H1 (cell line): ENCODE data around the gene SMURF2. TPM values are rescaled to one million over a fixed set of nuclear protein-coding genes. Genes with fewer than 3 reads are reported as not detected.

ENCODE experiments used
- CTCF ChIA-PET: fragments of 300-600 bp; sonication (Branson Sonifier 250); formaldehyde crosslinking; loops from one replicate; lab custom pipeline; 2021; ENCODE audit not compliant: partially characterized antibody; lab: Charles Lee
- POLR2A ChIA-PET: fragments of 300-600 bp; sonication (Branson Sonifier 250); formaldehyde crosslinking; loops from one replicate; lab custom pipeline; 2021; ENCODE audit warnings: inconsistent platforms; ENCODE audit not compliant: partially characterized antibody; lab: Charles Lee
- DNase-seq, 2 experiments: peaks; one replicate each; pipeline versions ENCODE4 v3.0.0 to v3.0.0-alpha.2; 2010 to 2022; ENCODE audit warnings: low spot score in 2 of 2, low read depth in 1 of 2, mixed read lengths in 1 of 2
- FAIRE-seq: peaks from 2 replicates; lab custom pipeline; 2011; peaks lifted over from hg19 to GRCh38; lab: Jason Lieb, UNC
- H2AFZ ChIP-seq: 2 replicates; pipeline ENCODE4 v1.8.1; 2012; ENCODE audit warnings: low read length, inconsistent platforms
- H2AK5ac ChIP-seq: 2 replicates; pipeline ENCODE4 v1.6.1; 2013; ENCODE audit warnings: low read depth, low read length
- H2BK120ac ChIP-seq: replicated peaks from 2 replicates; pipeline ENCODE3; 2013; ENCODE audit warnings: low read depth, low read length, inconsistent platforms
- H2BK12ac ChIP-seq: 2 replicates; pipeline ENCODE4 v1.6.1; 2013; ENCODE audit warnings: low read depth, low read length
- H2BK15ac ChIP-seq: 2 replicates; pipeline ENCODE4 v1.6.1; 2013; ENCODE audit warnings: low read length
- H2BK20ac ChIP-seq: 2 replicates; pipeline ENCODE4 v1.6.1; 2013; ENCODE audit warnings: low read length
- H2BK5ac ChIP-seq: 2 replicates; pipeline ENCODE4 v1.6.1; 2013; ENCODE audit warnings: low read depth, low read length
- H3K14ac ChIP-seq: 2 replicates; pipeline ENCODE4 v1.6.1; 2013; ENCODE audit warnings: inconsistent platforms; ENCODE audit not compliant: insufficient read length
- H3K18ac ChIP-seq: 2 replicates; pipeline ENCODE4 v1.6.1; 2013; ENCODE audit warnings: low read length; ENCODE audit errors: extremely low read depth
- H3K23ac ChIP-seq: 2 replicates; pipeline ENCODE4 v1.6.1; 2013; ENCODE audit warnings: inconsistent platforms; ENCODE audit not compliant: insufficient read length
- H3K23me2 ChIP-seq: 2 replicates; pipeline ENCODE4 v1.6.1; 2013; ENCODE audit warnings: low read depth, low read length
- H3K27ac ChIP-seq: 2 replicates; pipeline ENCODE4 v1.6.1; 2011; ENCODE audit warnings: low read depth, low read length, inconsistent platforms
- H3K27me3 ChIP-seq, 4 experiments: replicated peaks in 1 of 4; 1 replicate in 1 of 4; 2 replicates in 3 of 4; pipeline versions ENCODE4 v1.6.1 to v1.8.1; 2011 to 2013; ENCODE audit warnings: low read length in 3 of 4, mild to moderate bottlenecking in 3 of 4, inconsistent platforms in 2 of 4, mixed read lengths in 2 of 4, moderate library complexity in 1 of 4; ENCODE audit not compliant: control insufficient read depth in 3 of 4, insufficient read depth in 3 of 4; ENCODE audit errors: extremely low read depth in 1 of 4
- H3K36me3 ChIP-seq, 4 experiments: 2 replicates each; pipeline versions ENCODE4 v1.6.1 to v1.8.1; 2011 to 2013; ENCODE audit warnings: mild to moderate bottlenecking in 4 of 4, low read length in 3 of 4, moderate library complexity in 2 of 4, control low read depth in 1 of 4, inconsistent platforms in 1 of 4; ENCODE audit not compliant: insufficient read depth in 4 of 4, control insufficient read depth in 2 of 4
- H3K4ac ChIP-seq: replicated peaks from 2 replicates; pipeline ENCODE3; 2013; ENCODE audit warnings: low read length, low read depth, mixed read lengths, inconsistent platforms; ENCODE audit not compliant: insufficient read length
- H3K4me1 ChIP-seq, 4 experiments: replicated peaks in 1 of 4; 1 replicate in 1 of 4; 2 replicates in 3 of 4; pipeline versions ENCODE4 v1.6.1 to v1.8.1; 2011 to 2013; ENCODE audit warnings: low read length in 3 of 4, inconsistent platforms in 2 of 4, mixed read lengths in 1 of 4; ENCODE audit not compliant: insufficient read depth in 4 of 4, control insufficient read depth in 3 of 4
- H3K4me2 ChIP-seq, 2 experiments: 2 replicates each; pipeline versions ENCODE4 v1.6.1 to v1.8.1; 2011 to 2013; ENCODE audit warnings: low read depth in 2 of 2, low read length in 2 of 2, control low read depth in 1 of 2, inconsistent platforms in 1 of 2, mild to moderate bottlenecking in 1 of 2; ENCODE audit not compliant: insufficient read depth in 1 of 2
- H3K4me3 ChIP-seq, 4 experiments: fragments of 200-600, 300-600 bp in 1 of 4; sonication (generic), shearing (Covaris generic), sonication (Bioruptor Twin) in 1 of 4; 2 replicates each; pipeline versions ENCODE4 v1.5.1 to v1.8.1; 2011 to 2016; ENCODE audit warnings: low read length in 4 of 4, low read depth in 3 of 4, control low read depth in 2 of 4, inconsistent platforms in 2 of 4, mild to moderate bottlenecking in 2 of 4, mixed read lengths in 1 of 4, moderate library complexity in 1 of 4; ENCODE audit not compliant: insufficient read depth in 2 of 4; ENCODE audit errors: extremely low read depth in 1 of 4
- H3K56ac ChIP-seq: replicated peaks from 2 replicates; pipeline ENCODE3; 2013; ENCODE audit warnings: low read depth, mild to moderate bottlenecking, mixed read lengths, low read length, inconsistent platforms; ENCODE audit not compliant: insufficient read length
- H3K79me1 ChIP-seq: 2 replicates; pipeline ENCODE4 v1.6.1; 2013; ENCODE audit warnings: low read depth, low read length, control low read depth
- H3K79me2 ChIP-seq, 2 experiments: 2 replicates each; pipeline versions ENCODE4 v1.6.1 to v1.8.1; 2012 to 2013; ENCODE audit warnings: low read length in 2 of 2, mild to moderate bottlenecking in 2 of 2, inconsistent platforms in 1 of 2; ENCODE audit not compliant: insufficient read depth in 2 of 2, control insufficient read depth in 1 of 2
- H3K9ac ChIP-seq, 4 experiments: replicated peaks in 1 of 4; 1 replicate in 1 of 4; 2 replicates in 3 of 4; pipeline versions ENCODE4 v1.6.1 to v1.8.1; 2011 to 2013; ENCODE audit warnings: low read depth in 3 of 4, low read length in 3 of 4, control low read depth in 2 of 4, mild to moderate bottlenecking in 2 of 4, moderate library complexity in 2 of 4, inconsistent platforms in 1 of 4; ENCODE audit errors: extremely low read depth in 1 of 4
- H3K9me3 ChIP-seq, 2 experiments: 2 replicates each; pipeline versions ENCODE4 v1.6.1 to v1.8.1; 2012 to 2013; ENCODE audit warnings: mild to moderate bottlenecking in 2 of 2, moderate library complexity in 2 of 2, control low read depth in 1 of 2, inconsistent platforms in 1 of 2, low read depth in 1 of 2, low read length in 1 of 2, mixed read lengths in 1 of 2; ENCODE audit not compliant: insufficient read depth in 2 of 2
- H4K20me1 ChIP-seq, 2 experiments: replicated peaks in 1 of 2; 2 replicates each; pipeline versions ENCODE3 to v1.8.1; 2011 to 2013; ENCODE audit warnings: inconsistent platforms in 2 of 2, low read length in 2 of 2, mild to moderate bottlenecking in 1 of 2; ENCODE audit not compliant: insufficient read depth in 2 of 2, control insufficient read depth in 1 of 2
- H4K5ac ChIP-seq: 2 replicates; pipeline ENCODE4 v1.6.1; 2013; ENCODE audit warnings: low read length, low read depth, mixed read lengths, inconsistent platforms; ENCODE audit not compliant: insufficient read length
- H4K8ac ChIP-seq: 2 replicates; pipeline ENCODE4 v1.8.0; 2013; ENCODE audit warnings: mild to moderate bottlenecking, moderate library complexity, low read length, inconsistent platforms; ENCODE audit not compliant: insufficient read depth; ENCODE audit errors: extremely low read depth
- H4K91ac ChIP-seq: replicated peaks from 2 replicates; pipeline ENCODE3; 2013; ENCODE audit warnings: low read length, mixed read lengths, inconsistent platforms; ENCODE audit not compliant: insufficient read length
- ASH2L ChIP-seq: fragments of 200-600, 300-600 bp; sonication (generic); IDR thresholded peaks from one replicate; pipeline ENCODE4 v1.7.1; 2017; ENCODE audit warnings: low read length
- CHD1 ChIP-seq: IDR thresholded peaks from 2 replicates; pipeline ENCODE4 v1.6.1; 2012; ENCODE audit warnings: low read depth, low read length, improper control_type of control experiment
- GTF2F1 ChIP-seq: IDR thresholded peaks from 2 replicates; pipeline ENCODE4 v1.6.1; 2012; ENCODE audit warnings: low read depth, low read length, improper control_type of control experiment, borderline replicate concordance
- POU5F1 ChIP-seq: IDR thresholded peaks from 2 replicates; pipeline ENCODE4 v1.6.1; 2011; ENCODE audit warnings: low read depth, mild to moderate bottlenecking, low read length, moderate library complexity
- WGBS, 2 experiments: shearing (Covaris generic) in 1 of 2; methylation state at CpG; one replicate each; pipeline versions ENCODE4 v1.1.6 to v1.1.7; 2013 to 2015; ENCODE audit warnings: low lambda C conversion rate in 2 of 2, mixed read lengths in 2 of 2, inconsistent platforms in 1 of 2, low coverage in 1 of 2, missing lambda C conversion rate in 1 of 2; ENCODE audit not compliant: insufficient replicate concordance in 2 of 2, insufficient coverage in 1 of 2, insufficient read length in 1 of 2; ENCODE audit errors: extremely low coverage in 1 of 2, missing lambda C conversion rate in 1 of 2; 5-methylcytosine and 5-hydroxymethylcytosine counted together
- polyA plus RNA-seq, 7 experiments: library from polyadenylated mRNA; depleted of rRNA in 3 of 7; stranded (reverse) in 5 of 7; unstranded in 2 of 7; fragments of >200 nt in 5 of 7; fragments of 200-250 nt in 2 of 7; gene quantifications; 1 replicate in 5 of 7; 2 replicates in 1 of 7; 4 replicates in 1 of 7; pipeline versions ENCODE4 v1.2.1 to v1.2.3, GENCODE V29; 2011 to 2013; ENCODE audit warnings: missing spikeins in 2 of 7, mixed read lengths in 2 of 7
- total RNA-seq: library from RNA; stranded (reverse); fragmentation: NEBNext Ultra II Directional; extraction: Animal tissue kit (Norgen Biotek cat#: 25700); gene quantifications from 2 replicates; pipeline ENCODE4 v1.2.1, GENCODE V29; 2021

Gene SMURF2
- total and polyA plus RNA-seq, 2 of the 8 experiments (the other 6 are each of a cell fraction or from before 2014, with no cell fraction given) = 7.2 to 29.2 TPM

DNA sequence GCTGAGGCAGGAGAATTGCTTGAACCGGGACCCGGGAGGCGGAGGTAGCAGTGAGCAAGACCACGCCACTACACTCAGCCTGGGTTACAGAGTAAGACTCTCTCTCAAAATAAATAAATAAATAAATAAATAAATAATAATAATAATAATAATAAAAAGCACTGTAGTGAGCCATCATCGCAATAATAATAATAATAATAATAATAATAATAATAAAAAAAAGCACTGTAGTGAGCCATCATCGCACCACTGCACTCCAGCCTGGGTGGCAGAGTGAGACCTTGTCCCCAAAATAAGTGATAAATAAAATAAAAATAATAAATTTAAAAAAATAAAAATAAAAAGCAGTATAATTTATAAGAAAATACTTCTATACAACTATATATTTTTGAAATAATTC, 40.3 kb downstream of the SMURF2 start:
- Histone ChIP-seq H3K27me3 (no peaks in the 10 kb centered on the region), H2BK120ac (no peak overlapping the region), H3K18ac (no peak overlapping the region), H4K20me1 (peaks cover 2 to 3% of the 10 kb centered on the region in 2 experiments), H3K23ac (no peak overlapping the region), H2BK20ac (no peak overlapping the region), H2AFZ (no peak overlapping the region), H3K56ac (no peak overlapping the region), H2BK5ac (no peak overlapping the region), H3K79me1 (peaks cover 2% of the 10 kb centered on the region; the same call in 1 of the 2 replicates), H3K4ac (no peak overlapping the region), H4K91ac (no peak overlapping the region), H3K79me2 (peaks cover 0 to 30% of the 10 kb centered on the region in 2 experiments; a peak in 2 of 4 replicates), H3K27ac (no peak overlapping the region), H3K23me2 (no peaks in the 10 kb centered on the region), H3K4me2 (no peak overlapping the region), H3K36me3 (no peaks in the 10 kb centered on the region), H3K14ac (no peak overlapping the region), H2AK5ac (no peak overlapping the region), H3K9ac (no peak overlapping the region), H3K4me1 (no peaks in the 10 kb centered on the region), H4K8ac (no peak overlapping the region), H3K4me3 (no peak overlapping the region), H2BK15ac (no peak overlapping the region), H3K9me3 (no peaks in the 10 kb centered on the region), H2BK12ac (no peak overlapping the region), H4K5ac (no peak overlapping the region)
- DNase-seq (no peak), FAIRE-seq (no peak)
- ChIA-PET POLR2A (no interaction called here), CTCF (no interaction called here)
- TF ChIP-seq POU5F1 = no peak
- TF ChIP-seq GTF2F1 = no peak
- no peak for TF ChIP-seq ASH2L
- no peak for TF ChIP-seq CHD1
- WGBS, 2 experiments = 97% methylated on average over 6 of the region's 6 CpGs; no CpG with 5 or more reads in 1 of the 2 experiments
